Mesothelial cell of epicardium (in vitro differentiated cells): ENCODE results near the gene C9orf78. TPM values are rescaled to one million over a fixed set of nuclear protein-coding genes. Genes with fewer than 3 reads are reported as not detected.

Experiments
- DNase-seq, 2 experiments: peaks; one replicate each; pipeline ENCODE4 v3.0.0; 2021; ENCODE audit warnings: low spot score in 2 of 2; ENCODE audit not compliant: unreplicated experiment in 2 of 2
- H3K27ac Mint-ChIP-seq: 2 replicates; pipeline ENCODE4 v1.8.0; 2021; ENCODE audit warnings: mixed read lengths
- H3K27me3 Mint-ChIP-seq: 2 replicates; pipeline ENCODE4 v1.8.0; 2021; ENCODE audit warnings: low read depth, mixed read lengths
- H3K36me3 Mint-ChIP-seq: 2 replicates; pipeline ENCODE4 v1.8.0; 2021; ENCODE audit warnings: mixed read lengths
- H3K4me1 Mint-ChIP-seq: 2 replicates; pipeline ENCODE4 v1.8.0; 2021; ENCODE audit warnings: mixed read lengths
- H3K4me3 Mint-ChIP-seq: 2 replicates; pipeline ENCODE4 v1.8.0; 2021; ENCODE audit warnings: mild to moderate bottlenecking, moderate library complexity, mixed read lengths
- H3K9me3 Mint-ChIP-seq: 2 replicates; pipeline ENCODE4 v1.8.0; 2021; ENCODE audit warnings: mixed read lengths
- CTCF ChIP-seq: fragments of 200-600 bp; sonication (generic); IDR thresholded peaks from one replicate; pipeline ENCODE4 v1.5.0; 2021; ENCODE audit warnings: antibody characterized with exemption; ENCODE audit not compliant: unreplicated experiment
- total RNA-seq: library from RNA; stranded (reverse); gene quantifications from 3 replicates; pipeline ENCODE4 v1.2.1, GENCODE V29; 2021

The C9orf78 gene
- total RNA-seq, 1 donor from 2014 or later = 29.9 TPM

GRCh38 chr9:129810788-129811187, 24.3 kb downstream of the C9orf78 start:
- Mint-ChIP-seq H3K36me3 (peaks cover 37% of the 10 kb centered on the region), H3K9me3 (no peaks in the 10 kb centered on the region), H3K4me3 (no peak overlapping the region), H3K27me3 (no peaks in the 10 kb centered on the region), H3K27ac (no peak overlapping the region), H3K4me1 (no peaks in the 10 kb centered on the region)
- TF ChIP-seq CTCF = no peak
- DNase-seq = no peak

GRCh38 chr9:129810116-129810515, 25.0 kb downstream of the C9orf78 start:
- no peaks in the 10 kb centered on the region for H3K4me1 Mint-ChIP-seq
- no peak overlapping the region for H3K27ac Mint-ChIP-seq
- H3K36me3 Mint-ChIP-seq = peaks cover 35% of the 10 kb centered on the region
- H3K4me3 Mint-ChIP-seq = no peak overlapping the region
- no peak for TF ChIP-seq CTCF
- H3K9me3 Mint-ChIP-seq = no peaks in the 10 kb centered on the region
- no peak for DNase-seq
- H3K27me3 Mint-ChIP-seq = no peaks in the 10 kb centered on the region

GRCh38 chr9:129809346-129809745, 25.7 kb downstream of the C9orf78 start:
- DNase-seq = no peak
- Mint-ChIP-seq H3K9me3 (no peaks in the 10 kb centered on the region), H3K4me3 (no peak overlapping the region), H3K4me1 (peaks cover under 1% of the 10 kb centered on the region), H3K27ac (no peak overlapping the region), H3K27me3 (no peaks in the 10 kb centered on the region), H3K36me3 (peaks cover 32% of the 10 kb centered on the region)
- no peak for TF ChIP-seq CTCF

GRCh38 chr9:129806061-129806460, 29.0 kb downstream of the C9orf78 start:
- H3K36me3 Mint-ChIP-seq = peaks cover 26% of the 10 kb centered on the region
- no peak for DNase-seq
- H3K4me1 Mint-ChIP-seq = peaks cover 7% of the 10 kb centered on the region
- no peak for TF ChIP-seq CTCF
- no peak overlapping the region for H3K27ac Mint-ChIP-seq
- no peaks in the 10 kb centered on the region for H3K27me3 Mint-ChIP-seq
- H3K4me3 Mint-ChIP-seq = no peak overlapping the region
- H3K9me3 Mint-ChIP-seq = no peaks in the 10 kb centered on the region

GRCh38 chr9:129803676-129804060, 31.4 kb downstream of the C9orf78 start:
- H3K4me1 Mint-ChIP-seq = peaks cover 7% of the 10 kb centered on the region
- no peak for TF ChIP-seq CTCF
- no peaks in the 10 kb centered on the region for H3K27me3 Mint-ChIP-seq
- H3K36me3 Mint-ChIP-seq = peaks cover 13% of the 10 kb centered on the region
- H3K4me3 Mint-ChIP-seq = peak overlapping the region; percentile 79
- no peaks in the 10 kb centered on the region for H3K9me3 Mint-ChIP-seq
- DNase-seq = no peak
- peak overlapping the region; percentile 56 for H3K27ac Mint-ChIP-seq
